Mesothelial cell of epicardium (in vitro differentiated cells): ENCODE data around the gene PDZRN4. TPM values are rescaled to one million over a fixed set of nuclear protein-coding genes. Genes with fewer than 3 reads are reported as not detected.
"Not testable (repeated sequence)": the region's sequence is repeated elsewhere in the genome, so short reads cannot be mapped to it uniquely, and the experiment has no call there.

ENCODE experiments used
- DNase-seq, 2 experiments: peaks; one replicate each; pipeline ENCODE4 v3.0.0; 2021; ENCODE audit warnings: low spot score in 2 of 2; ENCODE audit not compliant: unreplicated experiment in 2 of 2
- H3K27ac Mint-ChIP-seq: 2 replicates; pipeline ENCODE4 v1.8.0; 2021; ENCODE audit warnings: mixed read lengths
- H3K27me3 Mint-ChIP-seq: 2 replicates; pipeline ENCODE4 v1.8.0; 2021; ENCODE audit warnings: low read depth, mixed read lengths
- H3K36me3 Mint-ChIP-seq: 2 replicates; pipeline ENCODE4 v1.8.0; 2021; ENCODE audit warnings: mixed read lengths
- H3K4me1 Mint-ChIP-seq: 2 replicates; pipeline ENCODE4 v1.8.0; 2021; ENCODE audit warnings: mixed read lengths
- H3K4me3 Mint-ChIP-seq: 2 replicates; pipeline ENCODE4 v1.8.0; 2021; ENCODE audit warnings: mild to moderate bottlenecking, moderate library complexity, mixed read lengths
- H3K9me3 Mint-ChIP-seq: 2 replicates; pipeline ENCODE4 v1.8.0; 2021; ENCODE audit warnings: mixed read lengths
- CTCF ChIP-seq: fragments of 200-600 bp; sonication (generic); IDR thresholded peaks from one replicate; pipeline ENCODE4 v1.5.0; 2021; ENCODE audit warnings: antibody characterized with exemption; ENCODE audit not compliant: unreplicated experiment
- total RNA-seq: library from RNA; stranded (reverse); gene quantifications from 3 replicates; pipeline ENCODE4 v1.2.1, GENCODE V29; 2021

The PDZRN4 gene
- total RNA-seq, 1 donor from 2014 or later: 1.5 TPM

GRCh38 chr12:41254004-41254914 is 66.1 kb downstream of the PDZRN4 start:
- H3K36me3 Mint-ChIP-seq: no peaks in the 10 kb centered on the region
- no peak overlapping the region for H3K4me3 Mint-ChIP-seq
- no peak overlapping the region for H3K27ac Mint-ChIP-seq
- TF ChIP-seq CTCF: no peak
- H3K4me1 Mint-ChIP-seq: no peaks in the 10 kb centered on the region
- H3K27me3 Mint-ChIP-seq: no peaks in the 10 kb centered on the region
- DNase-seq: no peak
- peaks cover 22% of the 10 kb centered on the region for H3K9me3 Mint-ChIP-seq

- not testable (repeated sequence) for H3K27ac Mint-ChIP-seq, H3K27me3 Mint-ChIP-seq, H3K4me3 Mint-ChIP-seq, H3K36me3 Mint-ChIP-seq, DNase-seq, H3K4me1 Mint-ChIP-seq, H3K9me3 Mint-ChIP-seq
These were observed 75.1 kb downstream of the PDZRN4 start for GRCh38 chr12:41263196-41263595.

- Mint-ChIP-seq H3K4me1 (no peaks in the 10 kb centered on the region), H3K4me3 (no peak overlapping the region), H3K9me3 (no peaks in the 10 kb centered on the region), H3K27me3 (no peaks in the 10 kb centered on the region), H3K27ac (no peak overlapping the region), H3K36me3 (no peaks in the 10 kb centered on the region)
- no peak for DNase-seq
- peak; percentile 27 for TF ChIP-seq CTCF
These were observed 76.2 kb downstream of the PDZRN4 start for GRCh38 chr12:41264281-41264680.

GRCh38 chr12:41269056-41269455 is 80.9 kb downstream of the PDZRN4 start:
- Mint-ChIP-seq H3K27ac (no peak overlapping the region), H3K4me3 (no peak overlapping the region), H3K4me1 (no peaks in the 10 kb centered on the region)

GRCh38 chr12:41271489-41271888 is 83.4 kb downstream of the PDZRN4 start:
- H3K4me1 Mint-ChIP-seq: no peaks in the 10 kb centered on the region
- DNase-seq: no peak
- H3K9me3 Mint-ChIP-seq: no peaks in the 10 kb centered on the region
- no peak for TF ChIP-seq CTCF
- H3K4me3 Mint-ChIP-seq: no peak overlapping the region
- no peak overlapping the region for H3K27ac Mint-ChIP-seq
- H3K36me3 Mint-ChIP-seq: no peaks in the 10 kb centered on the region
- H3K27me3 Mint-ChIP-seq: no peaks in the 10 kb centered on the region

More at GRCh38 chr12:41269056-41269455, 80.9 kb downstream of the PDZRN4 start:
- Mint-ChIP-seq H3K36me3 (no peaks in the 10 kb centered on the region), H3K9me3 (no peaks in the 10 kb centered on the region), H3K27me3 (no peaks in the 10 kb centered on the region)
- no peak for TF ChIP-seq CTCF
- DNase-seq: no peak

GRCh38 chr12:41274643-41275042 is 86.5 kb downstream of the PDZRN4 start:
- no peaks in the 10 kb centered on the region for H3K36me3 Mint-ChIP-seq
- no peak for TF ChIP-seq CTCF
- H3K9me3 Mint-ChIP-seq: no peaks in the 10 kb centered on the region
- no peak for DNase-seq
- no peak overlapping the region for H3K4me3 Mint-ChIP-seq
- no peak overlapping the region for H3K27ac Mint-ChIP-seq
- H3K4me1 Mint-ChIP-seq: peaks cover 14% of the 10 kb centered on the region
- no peaks in the 10 kb centered on the region for H3K27me3 Mint-ChIP-seq
